NB4 (cell line): ENCODE data around the gene TRIM61.
"Not testable (repeated sequence)": the region's sequence is repeated elsewhere in the genome, so short reads cannot be mapped to it uniquely, and the experiment has no call there.

ENCODE experiments used
- DNase-seq: peaks from one replicate; pipeline ENCODE4 v3.0.0; 2010; ENCODE audit warnings: low read depth
- H3K4me3 ChIP-seq: one replicate; pipeline ENCODE4 v1.5.1; 2011; ENCODE audit warnings: mild to moderate bottlenecking, low read depth, low read length, moderate library complexity
- MYC ChIP-seq: IDR thresholded peaks from 2 replicates; pipeline ENCODE4 v1.6.1; 2011; ENCODE audit warnings: low read depth, low read length
- POLR2A ChIP-seq: IDR thresholded peaks from 2 replicates; pipeline ENCODE4 v1.6.1; 2011; ENCODE audit warnings: mild to moderate bottlenecking; ENCODE audit not compliant: insufficient read length; ENCODE audit errors: extremely low read depth
- TF ChIP-seq, protein P1 (sequence below): IDR thresholded peaks from 2 replicates; pipeline ENCODE4 v1.6.1; 2011; ENCODE audit warnings: low read depth, low read length
- TF ChIP-seq, protein P2 (sequence below): IDR thresholded peaks from one replicate; pipeline ENCODE4 v1.5.1; 2012; ENCODE audit warnings: low read depth, low read length

TRIM61 gene

DNA sequence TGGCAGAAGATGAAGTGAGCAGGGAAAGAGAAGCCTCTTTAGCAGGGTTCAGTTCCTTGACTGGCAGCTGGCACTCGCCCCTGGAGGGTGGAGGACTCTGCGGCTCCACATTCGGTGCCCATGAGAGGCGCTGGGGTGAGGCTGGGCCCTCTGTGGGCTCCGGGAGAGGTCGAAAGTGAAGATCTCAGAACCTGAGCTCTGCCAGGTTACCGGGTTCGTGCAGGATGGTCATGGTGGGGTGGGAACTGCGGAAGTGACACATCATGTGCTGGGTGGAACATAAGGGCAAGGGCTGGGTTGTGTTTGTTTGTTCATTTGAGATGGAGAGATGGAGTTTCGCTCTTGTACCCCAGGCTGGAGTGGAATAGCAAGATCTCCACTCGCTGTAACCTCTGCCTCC is 44.2 kb downstream of the TRIM61 start:
- no peak overlapping the region for H3K4me3 ChIP-seq
- TF ChIP-seq, protein P1, sequence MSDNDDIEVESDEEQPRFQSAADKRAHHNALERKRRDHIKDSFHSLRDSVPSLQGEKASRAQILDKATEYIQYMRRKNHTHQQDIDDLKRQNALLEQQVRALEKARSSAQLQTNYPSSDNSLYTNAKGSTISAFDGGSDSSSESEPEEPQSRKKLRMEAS = no peak
- TF ChIP-seq POLR2A = no peak
- TF ChIP-seq, protein P2, sequence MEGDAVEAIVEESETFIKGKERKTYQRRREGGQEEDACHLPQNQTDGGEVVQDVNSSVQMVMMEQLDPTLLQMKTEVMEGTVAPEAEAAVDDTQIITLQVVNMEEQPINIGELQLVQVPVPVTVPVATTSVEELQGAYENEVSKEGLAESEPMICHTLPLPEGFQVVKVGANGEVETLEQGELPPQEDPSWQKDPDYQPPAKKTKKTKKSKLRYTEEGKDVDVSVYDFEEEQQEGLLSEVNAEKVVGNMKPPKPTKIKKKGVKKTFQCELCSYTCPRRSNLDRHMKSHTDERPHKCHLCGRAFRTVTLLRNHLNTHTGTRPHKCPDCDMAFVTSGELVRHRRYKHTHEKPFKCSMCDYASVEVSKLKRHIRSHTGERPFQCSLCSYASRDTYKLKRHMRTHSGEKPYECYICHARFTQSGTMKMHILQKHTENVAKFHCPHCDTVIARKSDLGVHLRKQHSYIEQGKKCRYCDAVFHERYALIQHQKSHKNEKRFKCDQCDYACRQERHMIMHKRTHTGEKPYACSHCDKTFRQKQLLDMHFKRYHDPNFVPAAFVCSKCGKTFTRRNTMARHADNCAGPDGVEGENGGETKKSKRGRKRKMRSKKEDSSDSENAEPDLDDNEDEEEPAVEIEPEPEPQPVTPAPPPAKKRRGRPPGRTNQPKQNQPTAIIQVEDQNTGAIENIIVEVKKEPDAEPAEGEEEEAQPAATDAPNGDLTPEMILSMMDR = no peak
- TF ChIP-seq MYC = no peak
- no peak for DNase-seq

DNA sequence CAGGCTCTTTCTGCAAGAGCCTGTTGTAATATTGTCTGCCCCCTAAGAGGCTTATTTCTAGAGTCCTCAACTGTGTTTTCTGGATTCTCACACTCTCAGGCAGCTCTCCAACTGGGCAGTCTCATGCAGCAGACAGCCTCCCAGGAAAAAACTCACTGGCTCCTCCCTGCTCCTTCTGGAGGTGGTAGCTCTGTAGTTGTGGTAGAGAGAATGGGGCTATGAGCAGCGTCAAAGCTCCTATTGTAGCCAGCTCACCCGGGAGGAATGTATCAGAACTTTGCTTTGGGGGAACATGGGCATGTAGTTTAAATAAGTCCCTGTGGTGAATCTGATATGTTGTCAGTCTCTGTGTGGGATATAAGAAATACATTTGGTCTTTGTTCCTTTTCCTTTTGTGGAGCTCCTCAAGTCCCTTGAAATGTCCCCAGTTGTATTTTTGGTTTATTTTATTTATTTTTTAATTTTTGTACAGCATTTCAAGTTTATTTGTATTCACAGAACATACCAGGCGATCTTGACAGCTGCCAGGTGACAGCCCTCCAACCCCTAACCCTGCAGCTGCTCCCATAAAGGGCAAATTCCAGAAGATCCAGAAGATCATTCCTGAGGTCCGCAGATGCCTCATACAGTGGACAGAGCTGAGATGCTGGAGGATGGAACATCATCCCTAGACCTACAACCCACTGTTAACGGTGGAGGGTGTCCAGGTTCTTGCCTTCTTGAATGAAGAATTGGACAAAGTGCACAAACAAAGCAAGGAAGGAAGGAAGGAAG is 45.7 kb downstream of the TRIM61 start:
- no peak for DNase-seq
- TF ChIP-seq MYC (no peak), POLR2A (no peak)
- TF ChIP-seq, protein P2 = no peak
- TF ChIP-seq, protein P1 = no peak
- H3K4me3 ChIP-seq = no peak overlapping the region

GRCh38 chr4:164930647-164931046 is 46.8 kb downstream of the TRIM61 start:
- no peak overlapping the region for H3K4me3 ChIP-seq
- no peak for DNase-seq
- TF ChIP-seq POLR2A = no peak
- TF ChIP-seq MYC = no peak
- TF ChIP-seq, protein P2 = no peak
- TF ChIP-seq, protein P1 = no peak

DNA sequence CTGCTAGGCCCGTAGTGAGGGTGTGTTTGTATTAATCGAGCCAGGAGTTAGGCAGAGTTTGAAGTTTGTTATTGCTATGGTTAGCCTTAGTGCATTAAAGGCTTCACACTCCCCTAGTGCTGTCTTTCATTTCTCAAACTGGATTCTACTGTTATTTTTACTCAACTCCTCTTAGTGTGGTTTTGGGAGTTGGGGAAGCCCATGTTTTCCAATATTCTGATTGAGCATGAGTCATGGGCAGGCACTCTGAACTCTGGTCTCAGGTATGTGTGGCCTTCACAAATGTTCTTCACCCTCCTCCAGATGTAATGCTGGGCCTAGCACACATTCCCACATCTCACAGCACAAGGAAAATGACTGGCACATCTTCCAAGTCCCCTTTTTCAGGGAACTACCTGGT is 50.4 kb downstream of the TRIM61 start:
- not testable (repeated sequence) for DNase-seq, H3K4me3 ChIP-seq

DNA sequence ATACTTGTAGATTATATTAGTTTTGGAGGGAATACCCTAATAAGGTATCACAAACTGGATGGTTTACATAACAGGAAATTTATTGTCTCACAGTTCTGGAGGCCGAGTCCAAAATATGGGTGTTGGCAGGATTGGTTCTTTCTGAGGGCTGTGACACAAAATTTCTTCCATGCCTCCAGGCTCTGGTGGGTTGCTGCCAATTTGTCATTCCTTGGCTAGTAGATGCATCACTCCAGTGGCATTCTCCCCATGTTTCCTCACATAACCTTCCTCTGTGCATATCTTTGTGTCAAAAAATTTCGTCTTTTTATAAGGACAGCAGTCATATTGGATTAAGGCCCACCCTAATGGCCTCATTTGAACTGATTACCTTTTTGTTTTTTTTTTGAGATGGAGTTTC is 51.2 kb downstream of the TRIM61 start:
- TF ChIP-seq, protein P2 = no peak
- TF ChIP-seq, protein P1 = no peak
- TF ChIP-seq POLR2A (no peak), MYC (no peak)
- H3K4me3 ChIP-seq = no peak overlapping the region
- no peak for DNase-seq

DNA sequence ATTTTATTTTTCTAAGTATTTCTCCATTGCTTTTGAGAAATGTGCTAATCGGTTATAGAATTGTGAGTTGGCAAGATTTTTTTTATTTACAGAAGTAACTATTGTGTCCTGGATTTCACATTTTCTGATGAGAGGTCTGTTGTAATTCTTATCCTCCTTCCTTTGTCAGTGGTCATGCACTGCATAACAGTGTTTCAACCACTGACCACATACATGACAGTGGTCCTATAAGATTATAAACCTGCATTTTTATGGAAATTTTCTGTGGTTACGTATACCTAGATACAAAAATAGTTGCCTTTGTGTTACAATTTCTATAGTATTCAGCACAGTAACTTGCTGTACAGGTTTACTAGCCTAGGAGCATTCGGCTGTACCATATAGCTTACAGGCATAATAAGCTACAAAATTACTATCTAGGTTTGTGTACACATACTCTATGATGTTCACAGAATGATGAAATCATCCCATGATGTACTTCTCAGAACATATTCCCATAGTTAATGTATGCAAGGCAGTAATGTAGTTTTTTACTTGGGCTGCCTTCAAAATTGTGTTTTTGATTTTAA is 52.7 kb downstream of the TRIM61 start:
- DNase-seq = no peak
- no peak for TF ChIP-seq MYC
- TF ChIP-seq, protein P1 = no peak
- TF ChIP-seq, protein P2 = no peak
- no peak for TF ChIP-seq POLR2A
- no peak overlapping the region for H3K4me3 ChIP-seq
